Activated CD4-positive, alpha-beta T cell treated with anti-CD3 and anti-CD28 coated beads, Interleukin-2, Interleukin-4, amounts not matched to agents 100 ng/mL and 50 ng/mL, durations not matched to agents 16 hours and 8 hours (primary cell): ENCODE measurements around the gene ENTPD5.
"Not testable (repeated sequence)": the region's sequence is repeated elsewhere in the genome, so short reads cannot be mapped to it uniquely, and the experiment has no call there.

ENCODE experiments used
- DNase-seq: peaks from one replicate; pipeline ENCODE4 v3.0.0-alpha.2; 2020; ENCODE audit warnings: low spot score

The ENTPD5 gene

GRCh38 chr14:73943083-73943482 is 76.0 kb downstream of the ENTPD5 start:
- DNase-seq: peak; percentile 7

- no peak for DNase-seq
These were observed 76.9 kb downstream of the ENTPD5 start for GRCh38 chr14:73942180-73942579.

GRCh38 chr14:73937012-73937411 is 82.1 kb downstream of the ENTPD5 start:
- DNase-seq: no peak

GRCh38 chr14:73936548-73936947 is 82.5 kb downstream of the ENTPD5 start:
- no peak for DNase-seq

GRCh38 chr14:73935666-73936065 is 83.4 kb downstream of the ENTPD5 start:
- no peak for DNase-seq

GRCh38 chr14:73924337-73924736 is 94.8 kb downstream of the ENTPD5 start:
- DNase-seq: no peak

- not testable (repeated sequence) for DNase-seq
These were observed 99.6 kb downstream of the ENTPD5 start for GRCh38 chr14:73919457-73919856.

GRCh38 chr14:73916324-73916723 is 102.8 kb downstream of the ENTPD5 start:
- no peak for DNase-seq

- no peak for DNase-seq
These were observed 105.8 kb downstream of the ENTPD5 start for GRCh38 chr14:73913256-73913655.

GRCh38 chr14:73909681-73910080 is 109.4 kb downstream of the ENTPD5 start:
- DNase-seq: no peak
